Epithelial cell of esophagus (primary cell): ENCODE measurements around the gene XRCC1.

Source experiments
- DNase-seq: peaks from one replicate; pipeline ENCODE4 v3.0.0; 2010; ENCODE audit warnings: low read depth
- H3K4me3 ChIP-seq: 2 replicates; pipeline ENCODE4 v1.5.1; 2011; ENCODE audit warnings: mild to moderate bottlenecking, low read length, control low read depth
- TF ChIP-seq, protein P1 (sequence below): IDR thresholded peaks from 2 replicates; pipeline ENCODE4 v1.5.1; 2011; ENCODE audit warnings: low read depth, mild to moderate bottlenecking, low read length, control low read depth, inconsistent platforms; ENCODE audit not compliant: insufficient read depth; ENCODE audit errors: missing control alignments

The XRCC1 gene

DNA sequence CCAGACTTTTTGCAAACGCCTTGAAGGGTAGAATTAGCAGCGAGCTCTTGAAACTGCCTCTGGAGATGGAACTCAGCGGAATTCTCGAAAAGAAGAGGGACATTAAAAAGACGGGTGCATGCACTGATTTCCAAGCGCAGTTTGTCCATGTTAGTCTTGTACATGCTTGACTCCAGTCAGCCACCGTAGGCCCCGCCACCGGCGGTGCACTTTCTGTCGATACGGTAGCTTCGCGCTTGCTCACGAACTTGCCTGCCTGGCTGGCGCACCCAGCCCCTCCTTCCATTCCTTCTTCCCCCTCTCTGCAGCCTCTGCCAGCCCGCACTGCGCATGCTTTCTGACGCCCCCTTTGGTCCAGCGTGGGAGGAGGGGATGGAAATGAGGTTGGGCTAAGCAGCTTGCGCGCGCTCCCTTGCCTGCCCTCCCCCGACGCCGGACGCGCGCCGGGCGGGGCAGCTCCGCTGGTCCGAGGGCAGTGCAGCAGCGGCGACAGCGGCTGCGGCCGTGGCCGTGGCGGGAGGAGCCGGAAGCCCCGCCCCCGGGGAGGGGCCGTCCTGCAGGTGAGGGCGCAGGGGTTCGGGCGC lies 42.3 kb downstream of the XRCC1 start, which contains the start of gene ZNF575:
Gene ZNF575, plus strand, starts transcription at position 227 of the 584 bp plus-strand sequence. CDS start 1,235 bp downstream, outside the sequence.
- TF ChIP-seq, protein P1, sequence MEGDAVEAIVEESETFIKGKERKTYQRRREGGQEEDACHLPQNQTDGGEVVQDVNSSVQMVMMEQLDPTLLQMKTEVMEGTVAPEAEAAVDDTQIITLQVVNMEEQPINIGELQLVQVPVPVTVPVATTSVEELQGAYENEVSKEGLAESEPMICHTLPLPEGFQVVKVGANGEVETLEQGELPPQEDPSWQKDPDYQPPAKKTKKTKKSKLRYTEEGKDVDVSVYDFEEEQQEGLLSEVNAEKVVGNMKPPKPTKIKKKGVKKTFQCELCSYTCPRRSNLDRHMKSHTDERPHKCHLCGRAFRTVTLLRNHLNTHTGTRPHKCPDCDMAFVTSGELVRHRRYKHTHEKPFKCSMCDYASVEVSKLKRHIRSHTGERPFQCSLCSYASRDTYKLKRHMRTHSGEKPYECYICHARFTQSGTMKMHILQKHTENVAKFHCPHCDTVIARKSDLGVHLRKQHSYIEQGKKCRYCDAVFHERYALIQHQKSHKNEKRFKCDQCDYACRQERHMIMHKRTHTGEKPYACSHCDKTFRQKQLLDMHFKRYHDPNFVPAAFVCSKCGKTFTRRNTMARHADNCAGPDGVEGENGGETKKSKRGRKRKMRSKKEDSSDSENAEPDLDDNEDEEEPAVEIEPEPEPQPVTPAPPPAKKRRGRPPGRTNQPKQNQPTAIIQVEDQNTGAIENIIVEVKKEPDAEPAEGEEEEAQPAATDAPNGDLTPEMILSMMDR = no peak
- peak within 1 kb of the TSS; percentile 64 for H3K4me3 ChIP-seq
- peak; percentile 91 for DNase-seq

DNA sequence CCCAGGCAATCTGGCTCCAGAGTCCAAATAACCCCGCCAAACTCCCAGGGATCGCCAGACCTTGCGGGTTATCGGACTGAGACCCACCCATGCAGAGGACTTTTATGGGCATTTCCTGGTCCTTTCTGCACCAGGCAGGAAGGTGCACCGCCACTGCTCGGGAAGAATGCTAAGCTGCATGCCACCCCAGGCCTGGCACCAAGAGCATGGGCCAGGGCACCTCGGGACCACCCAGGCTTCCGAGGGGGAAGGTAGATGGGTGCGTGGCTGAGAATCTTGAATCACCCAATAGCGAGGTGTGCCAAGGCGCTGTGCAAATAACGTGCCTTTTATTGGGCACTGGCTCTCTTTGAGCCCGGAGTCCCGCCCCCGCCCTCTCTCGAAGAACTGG lies 42.8 kb downstream of the XRCC1 start:
- peak overlapping the region; percentile 64 for H3K4me3 ChIP-seq
- TF ChIP-seq, protein P1 = no peak
- no peak for DNase-seq

DNA sequence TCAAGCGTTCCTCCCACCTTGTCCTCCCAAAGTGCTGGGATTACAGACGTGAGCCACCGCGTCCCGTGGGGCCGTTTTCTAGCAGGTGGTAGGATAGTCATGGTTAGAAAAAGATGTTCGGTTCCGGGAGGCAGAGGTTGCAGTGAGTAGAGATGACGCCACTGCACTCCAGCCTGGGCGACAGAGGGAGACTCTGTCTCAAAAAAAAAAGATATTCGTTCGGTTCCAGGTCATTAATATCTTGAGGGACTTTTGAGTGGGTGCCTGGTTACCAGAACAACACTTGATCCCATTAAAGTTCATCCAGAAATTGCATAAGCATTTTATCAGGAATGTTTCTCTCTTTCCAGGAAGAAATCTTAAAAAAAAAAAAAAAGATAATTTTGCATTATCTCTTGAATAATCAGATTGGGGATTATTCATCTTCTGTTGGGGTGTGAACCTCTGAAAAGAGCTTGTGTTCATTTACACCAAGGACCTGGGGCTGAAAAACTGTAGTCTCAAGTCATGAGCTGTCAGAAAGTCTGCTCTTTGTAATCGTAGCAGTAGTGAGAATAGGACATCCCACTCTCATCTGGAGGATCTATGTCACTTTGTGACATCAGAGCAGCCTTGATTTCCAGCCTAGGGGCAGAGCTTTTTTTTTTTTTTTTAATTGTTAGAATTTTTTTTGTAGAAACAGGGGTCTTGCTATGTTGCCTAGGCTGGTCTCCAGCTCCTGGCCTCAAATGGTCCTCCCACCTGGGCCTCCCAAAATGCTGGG lies 47.3 kb downstream of the XRCC1 start:
- TF ChIP-seq, protein P1 = no peak
- DNase-seq = peak; percentile 37
- no peak overlapping the region for H3K4me3 ChIP-seq

DNA sequence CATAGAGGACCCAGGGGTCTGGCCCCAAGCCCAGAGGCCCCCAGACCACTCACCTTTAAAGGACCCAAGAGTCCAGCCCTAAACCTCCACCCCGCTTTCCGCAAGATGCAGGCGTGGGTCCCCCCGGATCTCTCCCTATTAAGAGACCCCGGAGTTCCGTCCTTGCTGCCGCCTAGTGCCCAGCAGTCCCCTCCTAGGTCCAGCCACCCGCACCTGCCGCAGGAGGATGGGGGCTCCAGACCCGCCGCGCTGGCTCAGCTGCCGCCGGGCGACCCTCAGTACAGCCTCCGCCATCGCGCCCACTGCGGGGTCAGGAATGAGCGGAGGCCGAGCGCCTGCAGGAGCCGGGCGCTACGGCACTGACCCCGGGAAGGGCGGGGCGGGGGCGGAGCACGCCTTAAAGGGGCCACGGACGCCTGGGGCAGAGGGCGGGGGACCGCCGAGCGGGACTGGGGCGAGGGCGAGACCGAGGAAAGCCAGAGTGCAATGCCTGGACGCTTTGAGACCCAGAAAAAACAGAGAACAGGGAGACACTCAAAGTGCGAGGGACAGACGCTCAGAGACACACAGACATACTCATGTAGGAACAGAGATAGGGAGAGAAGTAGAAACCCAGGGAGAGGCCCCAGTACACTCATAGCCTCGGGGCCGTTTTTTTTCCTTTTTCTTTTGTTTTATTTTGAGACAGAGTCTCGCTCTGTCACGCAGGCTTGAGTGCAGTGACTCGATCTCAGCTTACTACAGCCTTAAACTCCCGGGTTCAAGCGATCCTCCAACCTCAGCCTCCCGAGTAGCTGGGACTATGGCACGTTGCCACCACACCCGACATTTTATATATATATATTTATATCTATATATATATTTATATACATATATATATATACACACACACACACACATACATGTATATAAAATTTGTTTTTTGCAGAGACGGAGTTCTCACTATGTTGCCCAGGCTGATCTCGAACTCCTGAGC lies 48.2 kb downstream of the XRCC1 start, which contains the start of gene ETHE1:
Gene ETHE1, minus strand, starts transcription at position 318 of the 976 bp plus-strand sequence. Its CDS starts 24 bp downstream, at position 294.
- peak within 1 kb of the TSS; percentile 83 for H3K4me3 ChIP-seq
- TF ChIP-seq, protein P1 = no peak
- DNase-seq = peak; percentile 70

DNA sequence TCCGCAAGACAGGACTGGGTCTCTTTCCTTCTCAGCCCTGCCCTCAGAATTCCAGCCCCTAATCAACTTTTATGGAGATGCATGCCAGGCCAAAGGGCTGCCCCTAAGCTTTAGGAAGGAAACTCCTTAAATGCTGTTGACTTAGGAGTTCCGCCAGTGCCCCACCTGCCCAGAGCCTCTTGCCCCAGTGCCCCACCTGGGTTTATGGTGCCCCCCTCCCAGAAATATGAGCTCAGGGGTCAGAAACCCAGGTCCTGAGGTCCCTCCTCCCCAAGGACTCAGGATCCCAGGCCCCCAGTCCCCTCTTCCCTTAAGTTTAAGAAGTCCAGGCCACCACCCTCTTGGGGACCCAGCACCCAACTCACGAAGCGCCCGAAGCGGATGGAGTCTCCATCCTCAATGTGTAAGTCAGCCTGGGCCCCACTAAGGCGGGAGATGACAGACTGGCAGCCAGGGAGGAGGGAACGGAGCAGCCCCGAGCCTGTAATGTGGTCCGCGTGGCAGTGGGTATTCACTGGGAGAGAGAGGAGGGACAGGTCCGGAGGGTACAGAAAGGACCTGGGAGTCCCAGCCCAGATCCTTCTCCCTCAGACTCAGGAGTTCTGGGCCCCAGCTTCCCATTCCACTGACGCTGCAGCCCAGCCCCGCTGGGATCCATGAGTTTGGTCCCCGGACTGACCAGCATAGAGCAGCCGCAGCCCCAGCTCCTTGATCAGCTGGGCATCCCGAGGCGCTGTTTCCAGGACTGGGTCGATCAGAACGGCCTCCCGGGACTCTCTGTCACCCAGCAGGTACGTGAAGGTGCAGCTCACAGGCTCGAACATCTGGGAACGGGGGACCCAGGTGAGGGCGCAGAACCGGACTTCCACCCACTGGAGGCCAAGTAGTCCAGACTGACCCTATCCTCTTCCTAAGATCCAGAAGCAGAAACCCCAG lies 49.2 kb downstream of the XRCC1 start:
- peak; percentile 44 for DNase-seq
- TF ChIP-seq, protein P1 = no peak
- H3K4me3 ChIP-seq = peak overlapping the region; percentile 83
